NCI-H2081 treated with DMSO at 0.1 percent for 48 hours (cell line): ENCODE measurements around the gene SAT1.

Experiments
- DNase-seq: peaks from one replicate; lab custom pipeline; 2025; lab: John Stamatoyannopoulos, UW

Gene SAT1

GRCh38 chrX:23776363-23776762 lies 6.6 kb upstream of the SAT1 start:
- DNase-seq = no peak

DNA sequence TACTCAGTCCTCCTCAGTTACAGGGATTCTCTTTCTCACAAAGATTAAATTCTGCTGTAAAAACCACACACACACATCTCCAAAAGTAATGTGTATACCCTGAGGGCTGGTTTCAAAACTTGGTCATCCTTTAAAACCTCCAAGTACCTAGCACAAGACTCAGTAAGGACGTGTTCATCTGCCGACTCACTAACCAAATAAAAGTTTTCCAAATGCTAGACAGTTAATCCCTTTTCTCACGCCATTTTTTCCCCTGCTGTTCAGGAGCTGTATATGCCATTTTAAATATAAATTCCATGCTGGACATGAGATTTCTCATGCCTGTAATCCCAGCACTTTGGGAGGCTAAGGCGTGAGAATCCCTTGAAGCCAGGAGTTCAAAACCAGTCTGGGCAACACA lies 3.9 kb upstream of the SAT1 start:
- no peak for DNase-seq

- DNase-seq = no peak
Measured at GRCh38 chrX:23782455-23782854, 518 bp upstream of the SAT1 start.

- no peak for DNase-seq
Measured at GRCh38 chrX:23783589-23784469, 856 bp downstream of the SAT1 start.

DNA sequence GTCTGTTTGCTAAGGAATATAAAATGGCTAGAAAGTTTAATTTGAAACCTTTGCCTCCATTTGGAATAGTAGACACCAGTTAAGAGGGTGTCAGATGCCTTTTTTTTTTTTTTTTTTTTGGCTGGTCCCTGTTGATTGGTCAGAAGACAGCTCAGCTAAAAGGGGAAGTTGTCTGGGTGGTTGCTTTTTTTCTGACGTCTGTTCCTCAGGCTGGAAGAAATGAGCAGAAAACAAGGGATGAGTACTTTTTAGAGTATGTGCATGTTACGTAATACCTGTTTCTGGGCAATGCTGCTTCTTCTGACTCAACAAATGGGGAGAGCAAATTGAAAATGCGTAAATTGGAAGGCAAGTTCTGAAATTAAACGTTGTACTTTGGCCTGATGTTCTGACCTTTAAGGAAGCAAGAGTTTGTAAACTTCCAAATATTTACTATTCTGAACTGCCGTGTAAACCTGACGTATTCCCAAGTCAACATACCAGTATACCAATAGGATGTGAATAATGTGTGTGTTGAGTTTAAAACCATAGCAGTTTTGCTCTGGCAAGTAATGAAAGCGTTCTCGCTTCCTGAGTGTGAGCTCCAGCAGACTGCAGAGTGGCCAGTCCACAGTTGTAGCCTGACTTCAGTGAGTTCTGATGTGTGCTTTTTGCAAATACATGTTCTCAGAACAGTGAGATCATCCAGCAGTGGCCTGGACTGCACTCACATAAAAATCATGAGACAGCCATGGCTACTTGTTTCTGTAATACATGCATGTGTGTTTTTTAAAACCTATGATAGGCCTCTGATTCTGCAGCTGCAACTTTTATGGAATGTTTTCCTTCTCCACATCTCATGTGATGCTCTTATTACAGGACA lies 1.7 kb downstream of the SAT1 start:
- DNase-seq = no peak

DNA sequence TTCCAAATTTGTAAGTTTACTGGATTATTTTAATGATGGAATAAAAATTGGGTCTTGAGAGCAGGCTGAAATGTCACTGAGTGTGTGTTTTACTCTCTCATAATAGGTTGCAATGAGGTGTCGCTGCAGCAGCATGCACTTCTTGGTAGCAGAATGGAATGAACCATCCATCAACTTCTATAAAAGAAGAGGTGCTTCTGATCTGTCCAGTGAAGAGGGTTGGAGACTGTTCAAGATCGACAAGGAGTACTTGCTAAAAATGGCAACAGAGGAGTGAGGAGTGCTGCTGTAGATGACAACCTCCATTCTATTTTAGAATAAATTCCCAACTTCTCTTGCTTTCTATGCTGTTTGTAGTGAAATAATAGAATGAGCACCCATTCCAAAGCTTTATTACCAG lies 2.6 kb downstream of the SAT1 start:
- DNase-seq = no peak

- DNase-seq = no peak
Measured at GRCh38 chrX:23786268-23786815, 3.4 kb downstream of the SAT1 start.

DNA sequence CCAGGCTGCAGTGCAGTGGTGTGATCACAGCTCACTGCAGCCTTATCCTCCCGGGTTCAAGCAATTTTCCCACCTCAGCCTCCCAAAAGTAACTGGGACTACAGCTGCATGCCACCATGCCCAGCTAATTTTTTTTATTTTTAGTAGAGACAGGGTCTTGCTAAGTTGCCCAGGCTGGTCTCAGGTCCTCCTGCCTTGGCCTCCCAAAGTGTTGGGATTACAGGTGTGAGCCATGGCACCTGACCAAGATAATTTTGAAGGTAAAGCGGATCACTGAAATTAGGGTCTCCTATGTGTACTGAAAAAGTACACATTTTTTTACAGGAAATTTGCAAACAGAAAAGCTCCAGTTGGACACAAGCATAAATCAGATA lies 4.8 kb downstream of the SAT1 start:
- no peak for DNase-seq

- DNase-seq = no peak
Measured at GRCh38 chrX:23788521-23788920, 5.5 kb downstream of the SAT1 start.

DNA sequence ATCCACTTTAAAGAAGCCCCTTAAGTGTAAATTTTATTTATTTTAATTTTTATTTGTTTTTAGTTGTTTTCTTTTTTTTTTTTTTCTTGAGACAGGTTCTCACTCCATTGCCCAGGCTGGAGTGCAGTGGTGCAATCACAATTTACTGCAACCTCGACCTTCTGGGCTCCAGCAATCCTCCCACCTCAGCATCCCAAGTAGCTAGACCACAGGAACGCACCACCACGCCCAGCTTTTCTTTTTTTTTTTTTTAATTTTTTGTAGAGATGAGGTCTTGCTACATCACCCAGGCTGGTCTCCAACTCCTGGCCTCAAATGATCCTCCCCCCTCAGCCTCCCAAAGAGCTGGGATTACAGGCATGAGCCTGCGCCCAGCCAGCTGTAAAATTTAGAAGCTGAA lies 6.0 kb downstream of the SAT1 start:
- no peak for DNase-seq

GRCh38 chrX:23789386-23790154 lies 6.6 kb downstream of the SAT1 start:
- no peak for DNase-seq

DNA sequence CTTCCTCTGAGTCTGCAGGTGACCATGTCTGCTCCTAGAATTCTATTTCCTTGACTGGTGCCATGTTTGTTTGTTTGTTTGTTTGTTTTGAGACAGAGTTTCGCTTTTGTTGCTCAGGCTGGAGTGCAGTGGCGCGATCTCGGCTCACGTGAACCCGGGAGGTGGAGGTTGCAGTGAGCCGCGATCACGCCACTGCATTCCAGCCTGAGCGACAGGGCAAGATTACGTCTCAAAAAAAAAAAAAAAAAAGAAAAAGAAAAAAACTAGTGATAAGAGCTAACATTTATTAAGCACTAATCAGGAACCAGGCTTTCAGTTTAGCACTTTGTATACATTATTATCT lies 7.2 kb downstream of the SAT1 start:
- no peak for DNase-seq

- DNase-seq = no peak
Measured at GRCh38 chrX:23792861-23793553, 10.0 kb downstream of the SAT1 start.

GRCh38 chrX:23795221-23795620 lies 12.2 kb downstream of the SAT1 start:
- no peak for DNase-seq

GRCh38 chrX:23797371-23798128 lies 14.6 kb downstream of the SAT1 start:
- no peak for DNase-seq

DNA sequence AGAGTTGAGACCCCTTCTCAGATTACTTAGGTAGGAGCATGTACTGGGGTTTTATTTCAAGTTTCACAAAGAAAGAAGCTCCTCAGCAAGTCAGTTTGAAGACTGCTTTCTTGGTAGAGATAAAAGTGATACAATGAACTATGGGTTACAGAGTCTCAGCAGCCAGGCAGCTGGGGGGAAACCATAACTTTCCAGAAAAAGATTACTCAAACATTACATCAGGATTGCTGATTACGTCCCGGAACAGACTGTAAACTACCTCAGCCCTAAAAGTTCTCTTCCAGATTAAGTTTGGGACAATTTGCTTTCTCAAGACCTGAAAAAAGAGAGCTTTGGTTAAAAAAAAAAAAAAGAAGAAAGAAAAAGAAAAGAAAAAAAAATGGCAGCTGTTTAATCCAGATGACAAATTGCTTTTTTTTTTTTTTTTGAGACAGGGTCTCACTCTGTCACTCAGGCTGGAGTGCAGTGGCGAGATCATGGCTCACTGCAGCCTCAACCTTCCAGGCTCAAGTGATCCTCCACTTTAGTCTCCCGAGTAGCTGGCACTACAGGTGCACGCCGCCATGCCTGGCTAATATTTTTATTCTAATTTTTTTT lies 16.6 kb downstream of the SAT1 start:
- DNase-seq = no peak

- DNase-seq = no peak
Measured at GRCh38 chrX:23802431-23802830, 19.5 kb downstream of the SAT1 start.

DNA sequence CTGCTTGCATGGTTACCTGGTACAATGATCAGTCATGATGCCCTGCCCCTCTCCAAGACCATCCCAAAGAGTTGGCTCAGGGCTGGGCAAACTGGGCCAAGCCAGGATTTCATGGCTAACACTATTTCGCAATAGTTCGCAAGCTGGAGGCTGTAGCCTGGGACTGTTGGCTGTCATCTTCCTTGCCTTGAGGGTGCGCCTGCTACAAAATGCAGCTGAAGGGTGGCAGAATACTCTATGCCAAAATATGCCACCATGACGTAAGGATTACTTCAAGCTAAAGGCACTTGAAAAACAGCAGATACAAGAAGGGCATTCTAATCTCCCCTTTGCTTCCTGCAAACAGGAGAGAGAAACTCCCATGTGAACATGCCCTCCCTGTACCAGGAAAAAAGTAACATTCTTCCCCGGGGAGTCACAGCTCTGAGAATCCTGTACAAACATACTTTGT lies 21.0 kb downstream of the SAT1 start:
- no peak for DNase-seq

- no peak for DNase-seq
Measured at GRCh38 chrX:23804578-23804977, 21.6 kb downstream of the SAT1 start.

- DNase-seq = no peak
Measured at GRCh38 chrX:23805389-23805788, 22.4 kb downstream of the SAT1 start.
